MM.1S (cell line): ENCODE results near the gene AANAT.

ENCODE experiments used
- DNase-seq: peaks from one replicate; pipeline ENCODE4 v3.0.0-alpha.2; 2015
- H2AFZ ChIP-seq: fragments of 300-600 bp; sonication (generic); 2 replicates; pipeline ENCODE4 v1.6.0; 2016; ENCODE audit warnings: antibody characterized with exemption, low read length
- H3F3A ChIP-seq: fragments of 300-600 bp; sonication (generic); 2 replicates; pipeline ENCODE4 v1.6.1; 2016; ENCODE audit warnings: mild to moderate bottlenecking, antibody characterized with exemption, low read length, moderate library complexity, mixed read lengths; ENCODE audit not compliant: insufficient read depth
- H3K27ac ChIP-seq: fragments of 300-600 bp; sonication (generic); 2 replicates; pipeline ENCODE4 v1.5.1; 2016; ENCODE audit warnings: mild to moderate bottlenecking, low read length
- H3K27me3 ChIP-seq: fragments of 300-600 bp; sonication (generic); replicated peaks from 2 replicates; pipeline ENCODE4 v1.6.0; 2016; ENCODE audit warnings: low read length; ENCODE audit not compliant: insufficient read depth
- H3K36me3 ChIP-seq: fragments of 300-600 bp; sonication (generic); replicated peaks from 2 replicates; pipeline ENCODE4 v1.6.1; 2016; ENCODE audit warnings: mild to moderate bottlenecking, low read length, mixed read lengths; ENCODE audit not compliant: insufficient read depth
- H3K4me1 ChIP-seq: fragments of 300-600 bp; sonication (generic); 2 replicates; pipeline ENCODE4 v1.6.1; 2016; ENCODE audit warnings: low read length, mixed read lengths
- H3K4me2 ChIP-seq: fragments of 300-600 bp; sonication (generic); 2 replicates; pipeline ENCODE4 v1.6.0; 2016; ENCODE audit warnings: low read depth, low read length
- H3K4me3 ChIP-seq: fragments of 300-600 bp; sonication (generic); 2 replicates; pipeline ENCODE4 v1.5.1; 2016; ENCODE audit warnings: low read length, mixed read lengths
- H3K79me2 ChIP-seq: fragments of 300-600 bp; sonication (generic); 2 replicates; pipeline ENCODE4 v1.6.1; 2016; ENCODE audit warnings: mixed run types, low read length, mixed read lengths
- H3K9ac ChIP-seq: fragments of 300-600 bp; sonication (generic); 2 replicates; pipeline ENCODE4 v1.6.1; 2016; ENCODE audit warnings: low read length, mixed read lengths
- H3K9me2 ChIP-seq: fragments of 300-600 bp; sonication (generic); replicated peaks from 2 replicates; pipeline ENCODE4 v1.6.1; 2016; ENCODE audit warnings: mild to moderate bottlenecking, low read length, mixed read lengths; ENCODE audit not compliant: insufficient read depth
- H3K9me3 ChIP-seq: fragments of 300-600 bp; sonication (generic); replicated peaks from 2 replicates; pipeline ENCODE4 v1.6.1; 2016; ENCODE audit warnings: mild to moderate bottlenecking, low read length, mixed read lengths; ENCODE audit not compliant: insufficient read depth
- H4K20me1 ChIP-seq: fragments of 300-600 bp; sonication (generic); 2 replicates; pipeline ENCODE4 v1.6.1; 2016; ENCODE audit warnings: mild to moderate bottlenecking, low read length, moderate library complexity, mixed read lengths; ENCODE audit not compliant: insufficient read depth
- CTCF ChIP-seq: fragments of 300-600 bp; sonication (generic); IDR thresholded peaks from 2 replicates; pipeline ENCODE4 v1.5.1; 2016; ENCODE audit warnings: antibody characterized with exemption, low read length, mixed read lengths
- EZH2 ChIP-seq: fragments of 300-600 bp; sonication (generic); optimal IDR thresholded peaks from 2 replicates; pipeline ENCODE3; 2017; ENCODE audit warnings: low read depth, mild to moderate bottlenecking, antibody characterized with exemption, low read length, mixed read lengths
- EZH2phosphoT487 ChIP-seq: fragments of 300-600 bp; sonication (generic); IDR thresholded peaks from 2 replicates; pipeline ENCODE4 v1.6.1; 2018; ENCODE audit warnings: antibody characterized with exemption, low read length

AANAT gene

GRCh38 chr17:76421044-76421407 is 46.4 kb upstream of the AANAT start:
- Histone ChIP-seq H2AFZ (no peak overlapping the region), H3K27me3 (no peaks in the 10 kb centered on the region), H3K9me3 (no peaks in the 10 kb centered on the region), H3K79me2 (peaks cover 68% of the 10 kb centered on the region), H3K4me1 (peaks cover 36% of the 10 kb centered on the region), H3K36me3 (no peaks in the 10 kb centered on the region), H3F3A (peaks cover 15% of the 10 kb centered on the region), H3K4me2 (peak overlapping the region; percentile 93; the same call in 1 of the 2 replicates), H3K4me3 (no peak overlapping the region), H3K9ac (no peak overlapping the region), H3K9me2 (no peaks in the 10 kb centered on the region), H4K20me1 (no peaks in the 10 kb centered on the region), H3K27ac (peak overlapping the region; percentile 77; the same call in 1 of the 2 replicates)
- no peak for TF ChIP-seq CTCF
- TF ChIP-seq EZH2: no peak
- no peak for TF ChIP-seq EZH2phosphoT487
- DNase-seq: no peak

- no peak for TF ChIP-seq EZH2phosphoT487
- no peak for TF ChIP-seq EZH2
- no peak for TF ChIP-seq CTCF
- Histone ChIP-seq H3K4me2 (no peak overlapping the region), H3K27ac (no peak overlapping the region), H3K4me3 (no peak overlapping the region), H3F3A (peaks cover 15% of the 10 kb centered on the region), H3K36me3 (no peaks in the 10 kb centered on the region), H4K20me1 (no peaks in the 10 kb centered on the region), H3K4me1 (peaks cover 29% of the 10 kb centered on the region), H3K79me2 (peaks cover 62% of the 10 kb centered on the region), H3K9ac (no peak overlapping the region), H2AFZ (no peak overlapping the region), H3K27me3 (no peaks in the 10 kb centered on the region), H3K9me2 (no peaks in the 10 kb centered on the region), H3K9me3 (no peaks in the 10 kb centered on the region)
- DNase-seq: no peak
Measured at GRCh38 chr17:76422406-76422805, 45.0 kb upstream of the AANAT start.

- Histone ChIP-seq H4K20me1 (no peaks in the 10 kb centered on the region), H3K27ac (no peak overlapping the region), H3K4me1 (peaks cover 25% of the 10 kb centered on the region), H2AFZ (no peak overlapping the region), H3K9me2 (no peaks in the 10 kb centered on the region), H3K9ac (no peak overlapping the region), H3K4me2 (no peak overlapping the region), H3K27me3 (no peaks in the 10 kb centered on the region), H3F3A (peaks cover 15% of the 10 kb centered on the region), H3K9me3 (no peaks in the 10 kb centered on the region), H3K4me3 (no peak overlapping the region), H3K79me2 (peaks cover 61% of the 10 kb centered on the region), H3K36me3 (no peaks in the 10 kb centered on the region)
- TF ChIP-seq EZH2 (no peak), EZH2phosphoT487 (no peak), CTCF (no peak)
- no peak for DNase-seq
Measured at GRCh38 chr17:76422860-76423259, 44.5 kb upstream of the AANAT start.
